NCI-H2227 treated with DMSO at 0.1 percent for 48 hours (cell line): Measurements from ENCODE around the gene EZH1.
"Not testable (repeated sequence)": the region's sequence is repeated elsewhere in the genome, so short reads cannot be mapped to it uniquely, and the experiment has no call there.

Experiments used
- DNase-seq: peaks from one replicate; lab custom pipeline; 2025; lab: John Stamatoyannopoulos, UW

The EZH1 gene

DNA sequence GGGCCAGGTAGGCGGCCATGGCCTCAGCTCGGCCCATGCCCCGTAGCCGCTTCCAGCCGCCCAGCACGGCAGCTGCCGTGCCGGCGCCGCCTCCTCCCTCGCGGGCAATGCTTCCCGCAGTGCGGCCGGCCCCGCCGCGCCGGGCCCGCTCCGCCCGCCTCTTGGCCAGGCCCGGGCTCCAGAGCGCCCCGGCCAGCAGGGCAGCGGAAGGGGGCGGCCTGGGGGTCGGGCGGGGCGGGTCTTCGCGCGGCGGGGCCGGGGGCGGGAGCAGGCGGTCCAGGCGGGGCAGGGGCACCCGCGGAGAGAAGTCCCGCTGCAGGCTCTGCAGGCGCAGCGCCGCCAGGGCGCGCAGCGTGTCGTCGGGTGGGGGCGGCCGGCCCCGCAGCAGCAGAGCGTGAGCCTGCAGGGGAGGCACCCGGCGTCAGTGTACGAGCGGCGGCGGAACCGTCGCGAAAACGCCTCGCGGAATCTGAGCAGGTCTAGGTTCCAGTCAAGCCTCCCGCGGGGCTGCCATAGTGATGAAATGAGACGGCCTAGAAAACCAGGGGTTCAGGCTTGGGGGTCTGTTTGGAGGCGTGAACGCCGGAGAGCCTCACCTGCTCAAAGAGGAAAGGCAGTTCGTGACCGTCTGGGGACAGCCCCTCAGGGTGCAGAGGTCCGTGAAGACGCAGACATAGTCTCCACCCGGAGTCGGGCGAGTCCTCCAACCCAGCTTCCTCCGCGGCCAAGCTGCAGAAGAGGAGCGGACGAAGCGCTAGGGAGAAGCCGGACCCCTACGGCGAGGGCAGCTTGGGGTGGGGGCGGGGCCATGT, 74.7 kb downstream of the EZH1 start:
- no peak for DNase-seq

- DNase-seq, result no peak
Measured at GRCh38 chr17:42669705-42669976, 75.2 kb downstream of the EZH1 start.

DNA sequence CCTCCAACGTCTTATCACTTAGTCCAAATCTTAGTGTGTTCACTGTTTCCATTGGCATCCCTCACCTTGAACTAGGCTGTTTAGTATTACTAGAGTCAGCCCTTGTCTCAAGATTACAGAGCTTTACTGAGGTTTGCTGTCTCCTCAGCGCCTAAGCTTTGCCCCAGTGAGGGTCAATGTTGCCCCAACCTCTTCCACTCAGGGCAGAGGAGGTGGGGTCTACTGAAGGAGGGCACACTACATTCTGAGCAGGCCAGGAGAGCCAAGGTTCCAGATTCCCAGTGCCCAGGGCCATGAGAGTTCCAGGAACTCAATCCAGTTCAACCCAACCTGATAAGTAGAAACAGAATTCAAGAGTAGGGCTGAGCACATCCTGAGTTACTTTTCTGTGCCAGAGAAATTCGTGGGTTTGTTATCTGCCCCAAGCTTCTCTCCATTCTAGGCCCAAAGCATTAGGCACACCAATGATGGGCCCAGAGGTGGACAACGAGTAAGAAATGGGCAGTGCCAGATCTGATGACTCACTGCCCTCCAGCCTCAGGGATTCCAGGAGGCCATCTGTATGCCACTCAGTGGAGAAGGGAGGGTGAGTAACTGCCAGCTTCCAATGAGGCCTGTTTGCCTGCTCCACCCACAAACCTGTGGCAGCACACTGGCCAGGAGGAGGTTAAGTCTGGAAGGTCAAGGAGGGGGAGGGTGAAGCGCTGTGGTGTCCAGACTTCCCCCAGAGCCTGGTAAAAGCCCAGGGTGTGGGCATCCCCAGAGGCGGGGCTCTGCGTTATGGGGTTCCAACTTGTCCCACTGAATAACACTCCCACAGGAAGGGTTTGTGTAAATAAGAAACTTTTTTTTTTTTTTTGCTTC, 77.5 kb downstream of the EZH1 start:
- DNase-seq, result no peak

- DNase-seq, result not testable (repeated sequence)
Measured at GRCh38 chr17:42666126-42666525, 78.7 kb downstream of the EZH1 start.

- no peak for DNase-seq
Measured at GRCh38 chr17:42665581-42666001, 79.2 kb downstream of the EZH1 start.

DNA sequence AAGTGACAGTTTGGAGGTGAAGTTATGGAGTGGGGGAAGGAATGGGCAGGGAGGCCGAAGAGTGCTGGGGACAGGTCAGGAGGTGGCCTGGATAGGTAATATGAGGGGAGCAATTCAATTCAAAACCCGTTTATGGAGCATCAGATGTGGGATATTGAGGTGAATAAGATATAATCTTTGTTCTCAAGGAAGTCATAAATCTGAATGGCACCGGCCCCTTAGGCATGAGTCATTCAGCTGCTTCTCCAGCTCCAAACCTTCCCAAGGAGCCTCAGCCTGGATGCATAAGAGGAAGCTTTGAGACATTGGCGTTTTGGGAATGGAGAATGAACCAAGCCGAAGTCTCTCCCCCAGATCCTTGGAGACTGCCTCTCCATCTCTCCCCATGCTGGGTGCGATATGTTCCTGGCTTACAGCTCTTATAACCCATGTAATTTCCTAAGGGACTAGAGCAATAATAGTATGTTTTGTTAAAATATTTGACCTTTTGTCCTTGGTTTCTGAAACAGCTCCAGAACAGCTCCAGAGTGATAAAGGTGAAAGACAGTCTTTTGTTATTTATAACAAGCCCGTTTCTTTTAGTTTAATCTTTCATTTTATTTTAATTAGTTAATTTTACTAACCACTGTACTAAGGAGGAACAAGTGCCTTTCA, 84.0 kb downstream of the EZH1 start:
- no peak for DNase-seq

- DNase-seq, result not testable (repeated sequence)
Measured at GRCh38 chr17:42659932-42660274, 84.9 kb downstream of the EZH1 start.

GRCh38 chr17:42659079-42659931, 85.5 kb downstream of the EZH1 start, which contains the start of gene TUBG2:
Gene TUBG2, plus strand, starts transcription at chr17:42659284. Its CDS starts 220 bp downstream, at chr17:42659504.
- DNase-seq, result peak; percentile 95

DNA sequence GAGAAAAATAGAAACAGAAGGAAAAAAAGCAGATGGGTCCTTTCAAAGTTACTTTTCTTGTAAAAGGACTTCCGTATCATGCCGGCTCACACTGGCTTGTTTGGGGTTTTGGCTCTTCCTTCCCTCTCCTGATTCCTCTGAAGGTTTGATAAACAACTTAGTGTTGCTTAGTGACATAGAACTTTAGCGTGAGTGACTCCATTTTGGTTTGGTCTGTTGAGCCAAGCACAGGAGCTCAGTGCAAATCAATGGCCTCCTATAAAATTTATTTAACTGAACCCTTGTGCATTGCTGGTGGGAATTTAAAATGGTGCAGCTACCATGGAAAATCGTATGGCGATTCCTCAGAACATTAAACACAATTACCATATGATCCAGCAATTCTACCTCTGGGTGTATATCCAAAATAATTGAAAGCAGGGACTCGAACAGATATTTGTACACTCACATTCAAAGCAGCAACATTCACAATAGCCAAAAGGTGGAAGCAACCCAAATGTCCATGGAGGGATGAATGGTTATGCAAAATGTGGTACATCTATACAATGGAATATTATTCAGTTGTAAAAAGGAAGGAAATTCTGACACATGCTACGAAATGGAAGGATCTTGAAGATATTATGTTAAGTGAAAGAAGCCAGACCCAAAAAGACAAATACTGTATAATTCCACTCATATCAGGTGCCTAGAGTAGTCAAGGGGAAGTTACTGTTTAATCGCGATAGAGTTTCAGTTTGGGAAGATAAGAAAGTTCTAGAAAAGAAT, 86.8 kb downstream of the EZH1 start:
- no peak for DNase-seq

DNA sequence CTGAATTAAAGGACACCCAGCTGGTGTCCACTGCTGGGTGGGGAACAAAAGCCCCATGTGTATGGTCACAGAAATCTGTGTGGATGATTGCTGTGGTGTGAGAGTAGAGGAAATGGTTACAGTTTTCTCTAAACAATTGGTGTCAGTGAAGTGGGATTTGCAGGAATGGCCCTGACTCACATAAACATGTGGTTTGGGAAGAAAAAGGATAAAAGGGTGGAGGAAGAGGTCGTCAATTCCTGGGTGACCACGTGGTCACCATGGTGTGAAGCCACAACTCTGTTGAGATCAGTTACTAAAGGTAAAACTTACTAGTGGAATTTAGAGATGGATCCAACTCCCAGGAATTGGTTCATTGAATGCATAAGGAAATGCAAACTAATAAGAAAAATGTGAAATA, 89.3 kb downstream of the EZH1 start:
- no peak for DNase-seq

GRCh38 chr17:42653179-42654124, 91.4 kb downstream of the EZH1 start:
- DNase-seq, result peak; percentile 57

DNA sequence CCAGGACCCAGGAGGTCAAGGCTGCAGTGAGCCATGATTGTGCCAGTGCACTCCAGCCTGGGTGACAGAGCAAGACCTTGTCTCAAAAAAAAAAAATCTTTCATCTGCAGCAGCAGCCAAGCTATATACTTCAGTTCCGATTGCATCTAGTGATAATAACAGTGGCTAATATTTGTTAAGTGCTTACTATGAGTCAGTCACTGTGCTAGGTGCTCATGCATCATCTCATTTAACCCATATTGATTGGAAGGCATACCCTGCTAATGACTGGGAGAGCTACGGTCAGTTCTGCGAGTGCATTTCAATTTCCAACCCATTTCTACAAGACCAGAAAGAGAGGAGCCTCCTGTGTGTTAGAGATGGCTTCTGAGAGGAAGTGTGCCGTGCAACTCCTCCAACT, 93.4 kb downstream of the EZH1 start:
- no peak for DNase-seq
